IMR-90 (cell line): ENCODE measurements around the gene ZNF625. TPM values are rescaled to one million over a fixed set of nuclear protein-coding genes. Genes with fewer than 3 reads are reported as not detected.

Source experiments
- ATAC-seq: fragments of 200-7000 bp; cut with Tn5 transposase; 2 replicates; pipeline ENCODE4 v1.9.1; 2020; ENCODE audit warnings: low read depth, mild to moderate bottlenecking, moderate library complexity
- BruUV-seq: library from RNA; stranded (reverse); fragments of 400-500 nt; replicated peaks from 2 replicates; lab custom pipeline; 2021; lab: Mats Ljungman, UMichigan
- CTCF ChIA-PET: fragments of 300-600 bp; formaldehyde crosslinking; extraction: SDS; loops from one replicate; lab custom pipeline; 2021; ENCODE audit warnings: antibody characterized with exemption; lab: Yijun Ruan, JAX
- POLR2A ChIA-PET: fragments of 300-600 bp; sonication (Branson Sonifier 250); formaldehyde crosslinking; loops from one replicate; lab custom pipeline; 2022; ENCODE audit warnings: antibody characterized with exemption; ENCODE audit not compliant: unreplicated experiment; lab: Charles Lee
- DNase-seq: peaks from one replicate; pipeline ENCODE4 v3.0.0; 2013
- H2AFZ ChIP-seq: replicated peaks from 2 replicates; pipeline ENCODE3; 2013; ENCODE audit warnings: low read length, mild to moderate bottlenecking; ENCODE audit not compliant: poor library complexity
- H2AK5ac ChIP-seq: 2 replicates; pipeline ENCODE4 v1.6.1; 2013; ENCODE audit warnings: low read depth, low read length, inconsistent platforms
- H2AK9ac ChIP-seq: replicated peaks from 2 replicates; pipeline ENCODE3; 2013; ENCODE audit warnings: mild to moderate bottlenecking, low read depth, low read length, moderate library complexity; ENCODE audit not compliant: poor library complexity
- H2BK120ac ChIP-seq: 2 replicates; pipeline ENCODE4 v1.6.1; 2013; ENCODE audit warnings: low read depth, low read length, inconsistent platforms
- H2BK15ac ChIP-seq: 3 replicates; pipeline ENCODE4 v1.6.1; 2013; ENCODE audit warnings: low read depth, low read length, inconsistent platforms
- H2BK20ac ChIP-seq: 2 replicates; pipeline ENCODE4 v1.6.1; 2013; ENCODE audit warnings: low read depth, mild to moderate bottlenecking, inconsistent platforms, low read length, moderate library complexity
- H2BK5ac ChIP-seq: 2 replicates; pipeline ENCODE4 v1.6.1; 2013; ENCODE audit warnings: mild to moderate bottlenecking, low read depth, low read length, inconsistent platforms; ENCODE audit not compliant: poor library complexity, severe bottlenecking
- H3K14ac ChIP-seq: replicated peaks from 2 replicates; pipeline ENCODE4 v1.6.1; 2013; ENCODE audit warnings: low read depth, low read length, inconsistent platforms
- H3K18ac ChIP-seq: 2 replicates; pipeline ENCODE4 v1.6.1; 2013; ENCODE audit warnings: low read depth, low read length, control low read depth
- H3K23ac ChIP-seq: 2 replicates; pipeline ENCODE4 v1.6.1; 2013; ENCODE audit warnings: low read depth, low read length, inconsistent platforms
- H3K27ac ChIP-seq: 2 replicates; pipeline ENCODE4 v1.5.1; 2013; ENCODE audit warnings: mild to moderate bottlenecking, control low read depth, low read length; ENCODE audit not compliant: insufficient read depth
- H3K27me3 ChIP-seq: 2 replicates; pipeline ENCODE4 v1.6.1; 2013; ENCODE audit warnings: low read length; ENCODE audit not compliant: control insufficient read depth, insufficient read depth
- H3K36me3 ChIP-seq: 2 replicates; pipeline ENCODE4 v1.6.1; 2013; ENCODE audit warnings: low read length, mixed read lengths; ENCODE audit not compliant: control insufficient read depth, insufficient read depth
- H3K4ac ChIP-seq: 2 replicates; pipeline ENCODE4 v1.6.1; 2013; ENCODE audit warnings: low read depth, low read length, inconsistent platforms
- H3K4me1 ChIP-seq: 2 replicates; pipeline ENCODE4 v1.6.1; 2013; ENCODE audit warnings: low read length, mixed read lengths; ENCODE audit not compliant: control insufficient read depth, insufficient read depth
- H3K4me2 ChIP-seq: 2 replicates; pipeline ENCODE4 v1.6.1; 2013; ENCODE audit warnings: low read depth, mild to moderate bottlenecking, control low read depth, low read length, moderate library complexity
- H3K4me3 ChIP-seq: 2 replicates; pipeline ENCODE4 v1.5.1; 2013; ENCODE audit warnings: low read depth, mild to moderate bottlenecking, control low read depth, low read length, moderate library complexity; ENCODE audit not compliant: insufficient read depth
- H3K56ac ChIP-seq: 2 replicates; pipeline ENCODE4 v1.6.1; 2013; ENCODE audit warnings: low read length, inconsistent platforms; ENCODE audit not compliant: insufficient read depth; ENCODE audit errors: extremely low read depth
- H3K79me1 ChIP-seq, 2 experiments: 2 replicates each; pipeline ENCODE4 v1.6.1; 2013; ENCODE audit warnings: low read length in 2 of 2, inconsistent platforms in 1 of 2, low read depth in 1 of 2
- H3K9ac ChIP-seq: 2 replicates; pipeline ENCODE4 v1.6.1; 2013; ENCODE audit warnings: low read depth, low read length, control low read depth
- H3K9me1 ChIP-seq: 2 replicates; pipeline ENCODE4 v1.6.1; 2013; ENCODE audit warnings: low read length, inconsistent platforms; ENCODE audit not compliant: insufficient read depth
- H3K9me3 ChIP-seq: 2 replicates; pipeline ENCODE4 v1.6.1; 2013; ENCODE audit warnings: low read length; ENCODE audit not compliant: control insufficient read depth, insufficient read depth
- H4K20me1 ChIP-seq: 2 replicates; pipeline ENCODE4 v1.6.1; 2013; ENCODE audit warnings: low read length, inconsistent platforms; ENCODE audit not compliant: insufficient read depth
- H4K5ac ChIP-seq: 2 replicates; pipeline ENCODE4 v1.6.1; 2013; ENCODE audit warnings: mild to moderate bottlenecking, low read depth, low read length, control low read depth
- H4K8ac ChIP-seq, 2 experiments: 2 replicates each; pipeline ENCODE4 v1.6.1; 2013; ENCODE audit warnings: low read depth in 2 of 2, low read length in 2 of 2, control low read depth in 1 of 2, inconsistent platforms in 1 of 2
- H4K91ac ChIP-seq: 2 replicates; pipeline ENCODE4 v1.6.1; 2013; ENCODE audit warnings: low read depth, low read length, inconsistent platforms; ENCODE audit not compliant: insufficient read depth
- MAFK ChIP-seq: IDR thresholded peaks from 2 replicates; pipeline ENCODE4 v1.6.1; 2012; ENCODE audit warnings: low read depth, low read length, improper control_type of control experiment
- MAZ ChIP-seq: IDR thresholded peaks from 2 replicates; pipeline ENCODE4 v1.6.1; 2012; ENCODE audit warnings: low read depth, mild to moderate bottlenecking, low read length, improper control_type of control experiment, moderate library complexity, borderline replicate concordance
- NFE2L2 ChIP-seq: fragments of 150-350 bp; IDR thresholded peaks from 2 replicates; pipeline ENCODE4 v1.6.1; 2016; ENCODE audit warnings: low read depth, mild to moderate bottlenecking, low read length
- POLR2A ChIP-seq: IDR thresholded peaks from 2 replicates; pipeline ENCODE4 v1.6.1; 2012; ENCODE audit warnings: mild to moderate bottlenecking, low read depth, low read length
- USF2 ChIP-seq: fragments of 150-350 bp; IDR thresholded peaks from 2 replicates; pipeline ENCODE4 v1.6.1; 2017; ENCODE audit warnings: mild to moderate bottlenecking, antibody characterized with exemption, low read length, low read depth
- WGBS, 2 experiments: methylation state at CpG; one replicate each; pipeline versions ENCODE4 v1.1.5 to v1.1.7; 2013; ENCODE audit warnings: missing lambda C conversion rate in 2 of 2; ENCODE audit not compliant: insufficient read length in 1 of 2; ENCODE audit errors: extremely low coverage in 2 of 2; 5-methylcytosine and 5-hydroxymethylcytosine counted together
- dilution Hi-C: fragments of 300-500 bp; cut with HindIII; formaldehyde crosslinking; loops from one replicate; pipeline ENCODE4 v1.14.3; 2018; ENCODE audit warnings: low sequenced_read_pairs; ENCODE audit not compliant: unreplicated experiment
- in situ Hi-C: fragments of 300-500 bp; cut with MboI; formaldehyde crosslinking; loops from 3 replicates; pipeline ENCODE4 v1.14.3; 2019; ENCODE audit warnings: low sequenced_read_pairs, inconsistent platforms, mixed read lengths
- intact Hi-C: fragments of 100-400 bp; cut with micrococcal nuclease; formaldehyde crosslinking; loops from 2 replicates; pipeline ENCODE4 v1.10.0; 2022
- polyA plus RNA-seq, 3 experiments: library from polyadenylated mRNA; depleted of rRNA; stranded (reverse); fragments of >200 nt; gene quantifications; 2 replicates each; pipeline ENCODE4 v1.2.3, GENCODE V29; 2012; ENCODE audit warnings: low replicate concordance in 1 of 3
- total RNA-seq: library from RNA; depleted of rRNA; stranded (reverse); fragments of >200 nt; gene quantifications from 2 replicates; pipeline ENCODE4 v1.2.3, GENCODE V29; 2012

ZNF625 gene
- total and polyA plus RNA-seq, 2 of the 4 experiments (the other 2 are of a cell fraction) = 2.5 to 16.7 TPM

GRCh38 chr19:12139885-12140544 lies 16.5 kb downstream of the ZNF625 start, which contains the start of gene ZNF20 (continued):
- TF ChIP-seq USF2 (no peak), MAZ (peak; percentile 26; the same call in 1 of the 2 replicates), POLR2A (peak; percentile 66)

- Histone ChIP-seq H4K20me1 (0 out of 2 replicates have a peak, but pooled peaks cover 2% of the 10 kb centered on the region), H4K8ac (0 out of 4 replicates have a peak overlapping the region, but pooled peaks of 1 of the 2 experiments have one; percentile 37), H3K4ac (no peak overlapping the region), H4K91ac (no peak overlapping the region), H3K9ac (peak overlapping the region; percentile 71), H3K23ac (0 out of 2 replicates have a peak overlapping the region, but pooled peaks have one; percentile 25), H2BK15ac (no peak overlapping the region), H3K18ac (no peak overlapping the region; the same call in 1 of the 2 replicates), H2AK5ac (no peak overlapping the region), H3K4me3 (peak overlapping the region; percentile 96), H3K4me2 (peak overlapping the region; percentile 86), H3K27ac (peak overlapping the region; percentile 82; the same call in 1 of the 2 replicates), H3K4me1 (peaks cover 3% of the 10 kb centered on the region; the same call in 1 of the 2 replicates), H2AFZ (no peak overlapping the region), H3K79me1 (peaks cover 16 to 21% of the 10 kb centered on the region in 2 experiments), H3K9me3 (peaks cover 19% of the 10 kb centered on the region), H4K5ac (no peak overlapping the region), H3K36me3 (peaks cover 28% of the 10 kb centered on the region), H2BK5ac (no peak overlapping the region), H3K27me3 (no peaks in the 10 kb centered on the region), H3K56ac (peak overlapping the region; percentile 7; the same call in 1 of the 2 replicates), H2BK120ac (no peak overlapping the region), H2AK9ac (no peak overlapping the region), H3K14ac (0 out of 2 replicates have a peak overlapping the region, but pooled peaks have one; percentile 30), H3K9me1 (no peaks in the 10 kb centered on the region), H2BK20ac (no peak overlapping the region)
- no TSS peak for BruUV-seq
- TF ChIP-seq MAFK (0 out of 2 replicates have a peak, but pooled peaks have one; percentile 8), NFE2L2 (peak; percentile 71), MAZ (no peak)
- in situ Hi-C loops (no loop called here), dilution Hi-C loops (no loop called here), intact Hi-C loops (no loop called here)
- POLR2A ChIA-PET = interaction anchor here (0.8 kb wide), 1 partner anchor 11 kb away, joined by 3 read pairs; no protein-coding TSS in a partner anchor
- CTCF ChIA-PET = interaction anchor here (2.4 kb wide), 1 partner anchor 80 kb away, joined by 22 read pairs; no protein-coding TSS in a partner anchor
- 41% methylated on average over 3 of the region's 13 CpGs; no CpG with 5 or more reads in 1 of the 2 experiments for WGBS, 2 experiments
- DNase-seq (peak; percentile 8), ATAC-seq (peak; percentile 1; the same call in 1 of the 2 replicates)
These were observed 17.3 kb downstream of the ZNF625 start for GRCh38 chr19:12139269-12139668.
